GM18498 (cell line): Measurements from ENCODE around the gene SDCCAG8.

Source experiments
- ATAC-seq: cut with Tn5 transposase; IDR thresholded peaks from one replicate; pipeline ENCODE4 v1.9.1; 2021; ENCODE audit warnings: mild to moderate bottlenecking, moderate library complexity; ENCODE audit not compliant: unreplicated experiment

The SDCCAG8 gene

GRCh38 chr1:243496806-243497205 is 241.0 kb downstream of the SDCCAG8 start:
- no peak for ATAC-seq

- ATAC-seq = no peak
Measured at GRCh38 chr1:243497939-243498681, 242.3 kb downstream of the SDCCAG8 start.

GRCh38 chr1:243499248-243499647 is 243.4 kb downstream of the SDCCAG8 start:
- ATAC-seq = no peak

- no peak for ATAC-seq
Measured at GRCh38 chr1:243499711-243500110, 243.9 kb downstream of the SDCCAG8 start.

- no peak for ATAC-seq
Measured at GRCh38 chr1:243500512-243500911, 244.7 kb downstream of the SDCCAG8 start.

GRCh38 chr1:243501002-243501401 is 245.2 kb downstream of the SDCCAG8 start:
- no peak for ATAC-seq

GRCh38 chr1:243503155-243503554 is 247.3 kb downstream of the SDCCAG8 start:
- no peak for ATAC-seq

- ATAC-seq = peak; percentile 41
Measured at GRCh38 chr1:243505986-243506689, 250.3 kb downstream of the SDCCAG8 start.

GRCh38 chr1:243507001-243507671 is 251.3 kb downstream of the SDCCAG8 start:
- no peak for ATAC-seq

GRCh38 chr1:243507672-243508302 is 251.9 kb downstream of the SDCCAG8 start:
- peak; percentile 2 for ATAC-seq

- peak; percentile 82 for ATAC-seq
Measured at GRCh38 chr1:243508303-243508713, 252.5 kb downstream of the SDCCAG8 start.

GRCh38 chr1:243508943-243509342 is 253.1 kb downstream of the SDCCAG8 start:
- ATAC-seq = no peak

GRCh38 chr1:243510928-243511327 is 255.1 kb downstream of the SDCCAG8 start:
- ATAC-seq = no peak

GRCh38 chr1:243513726-243514491 is 258.1 kb downstream of the SDCCAG8 start:
- ATAC-seq = no peak

GRCh38 chr1:243514927-243515326 is 259.1 kb downstream of the SDCCAG8 start:
- no peak for ATAC-seq

- ATAC-seq = no peak
Measured at GRCh38 chr1:243520831-243521230, 265.0 kb downstream of the SDCCAG8 start.

- ATAC-seq = no peak
Measured at GRCh38 chr1:243523766-243524165, 267.9 kb downstream of the SDCCAG8 start.

GRCh38 chr1:243525085-243525487 is 269.2 kb downstream of the SDCCAG8 start:
- ATAC-seq = no peak

GRCh38 chr1:243526180-243526579 is 270.3 kb downstream of the SDCCAG8 start:
- ATAC-seq = no peak

- no peak for ATAC-seq
Measured at GRCh38 chr1:243528459-243529121, 272.7 kb downstream of the SDCCAG8 start.
